ENCODE data around the gene AP2A2. TPM values are rescaled to one million over a fixed set of nuclear protein-coding genes. Genes with fewer than 3 reads are reported as not detected.

Gene AP2A2
- total RNA-seq, 1 experiment from 2014 or later = 123 TPM

DNA sequence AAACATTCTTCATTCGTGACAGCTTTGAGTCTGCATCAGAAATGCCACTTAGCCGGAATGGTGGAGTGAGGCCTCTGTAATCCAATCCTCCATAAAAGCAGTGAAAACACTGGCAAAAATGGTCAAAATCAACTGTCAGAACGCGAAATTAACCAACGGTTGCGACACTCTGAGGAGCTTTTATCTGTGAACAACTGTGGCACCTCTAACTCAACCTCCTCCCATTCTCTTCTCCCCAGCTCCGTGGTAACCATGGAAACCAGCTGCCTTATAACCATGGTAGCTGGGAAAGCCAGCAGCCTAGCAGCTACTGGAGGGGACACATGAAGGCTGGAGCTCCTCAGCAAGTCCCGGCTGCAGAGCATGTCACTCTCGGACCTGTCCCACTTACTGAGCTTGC lies 20.3 kb downstream of the AP2A2 start:
- TF ChIP-seq REST (IDR thresholded peaks at IDR 0.05; ENCODE audit: insufficient read depth in 1 of 2, low read depth in 2 of 2, low read length in 1 of 2) (no peak), CTCF (IDR thresholded peaks at IDR 0.05) (no peak), POLR2AphosphoS5 (IDR thresholded peaks at IDR 0.05; ENCODE audit: low read depth, low read length) (no peak), TCF7L2 (IDR thresholded peaks at IDR 0.05; ENCODE audit: low read depth, low read length) (no peak), SIN3A (IDR thresholded peaks at IDR 0.05; ENCODE audit: borderline replicate concordance, insufficient read depth, low read depth, low read length) (no peak)
- BruUV-seq (replicated peaks) = no TSS peak
- POLR2A ChIA-PET = no interaction called here
- DNase-seq (ENCODE audit: low read depth, low spot score) (no peak), ATAC-seq (no peak)
- Histone ChIP-seq H3K27me3 (ENCODE audit: control insufficient read depth, insufficient read depth, low read length) (no peaks in the 10 kb centered on the region), H3K4me1 (ENCODE audit: control insufficient read depth, insufficient read depth, low read length) (0 out of 2 replicates have a peak, but pooled peaks cover 3% of the 10 kb centered on the region), H3K36me3 (ENCODE audit: control insufficient read depth, insufficient read depth, low read length) (no peaks in the 10 kb centered on the region), H3K9me3 (ENCODE audit: control insufficient read depth, insufficient read depth, low read depth, low read length) (no peaks in the 10 kb centered on the region), H3K4me3 (ENCODE audit: low read depth in 2 of 2, low read length in 2 of 2) (no peak overlapping the region), H3K27ac (ENCODE audit: low read length) (no peak overlapping the region)
- intact Hi-C loops (cut with micrococcal nuclease; ENCODE audit: unreplicated experiment) (no loop called here), in situ Hi-C loops (cut with HindIII; ENCODE audit: low pct_unique_long_range_greater_than_20kb, low sequenced_read_pairs) (no loop called here)
- CTCF ChIA-PET = no interaction called here

GRCh38 chr11:947744-948143 lies 22.1 kb downstream of the AP2A2 start:
- H3K36me3 ChIP-seq (ENCODE audit: control insufficient read depth, insufficient read depth, low read length) = no peaks in the 10 kb centered on the region
- ChIA-PET CTCF (no interaction called here), POLR2A (no interaction called here)
- in situ Hi-C loops (cut with HindIII; ENCODE audit: low pct_unique_long_range_greater_than_20kb, low sequenced_read_pairs) = no loop called here
- H3K27ac ChIP-seq (ENCODE audit: low read length) = no peak overlapping the region
- H3K9me3 ChIP-seq (ENCODE audit: control insufficient read depth, insufficient read depth, low read depth, low read length) = no peaks in the 10 kb centered on the region
- intact Hi-C loops (cut with micrococcal nuclease; ENCODE audit: unreplicated experiment) = no loop called here
- no TSS peak for BruUV-seq (replicated peaks)
- H3K27me3 ChIP-seq (ENCODE audit: control insufficient read depth, insufficient read depth, low read length) = no peaks in the 10 kb centered on the region
- no peak overlapping the region for H3K4me3 ChIP-seq (ENCODE audit: low read depth in 2 of 2, low read length in 2 of 2)
- ATAC-seq (no peak), DNase-seq (ENCODE audit: low read depth, low spot score) (no peak)
- 0 out of 2 replicates have a peak, but pooled peaks cover 3% of the 10 kb centered on the region for H3K4me1 ChIP-seq (ENCODE audit: control insufficient read depth, insufficient read depth, low read length)
- no peak for TF ChIP-seq TCF7L2 (IDR thresholded peaks at IDR 0.05; ENCODE audit: low read depth, low read length)
- no peak for TF ChIP-seq SIN3A (IDR thresholded peaks at IDR 0.05; ENCODE audit: borderline replicate concordance, insufficient read depth, low read depth, low read length)
- no peak for TF ChIP-seq CTCF (IDR thresholded peaks at IDR 0.05)
- TF ChIP-seq POLR2AphosphoS5 (IDR thresholded peaks at IDR 0.05; ENCODE audit: low read depth, low read length) = no peak
- TF ChIP-seq REST (IDR thresholded peaks at IDR 0.05; ENCODE audit: insufficient read depth in 1 of 2, low read depth in 2 of 2, low read length in 1 of 2) = no peak
